Upper lobe of left lung (tissue), 6 donors: Measurements from ENCODE around the gene ADARB1. TPM values are rescaled to one million over a fixed set of nuclear protein-coding genes. Genes with fewer than 3 reads are reported as not detected.

Source experiments
- ATAC-seq, 2 donors: fragments of 200-7000 bp; cut with Tn5 transposase; one replicate each; pipeline ENCODE4 v1.9.1; 2022; ENCODE audit warnings: mild to moderate bottlenecking in 2 of 2, moderate library complexity in 2 of 2; ENCODE audit not compliant: low FRiP score in 2 of 2
- DNase-seq, 2 donors: peaks; one replicate each; pipeline ENCODE4 v3.0.0-alpha.2; 2019 to 2020
- H3K27ac ChIP-seq, 4 donors: fragments of 200-600 bp; sonication (generic); one replicate each; pipeline ENCODE4 v1.5.1; 2016 to 2019
- H3K27me3 ChIP-seq, 4 donors: fragments of 200-600 bp; sonication (generic); one replicate each; pipeline ENCODE4 v1.5.1; 2017 to 2019
- H3K36me3 ChIP-seq, 4 donors: fragments of 200-600 bp; sonication (generic); one replicate each; pipeline ENCODE4 v1.5.1; 2016 to 2019
- H3K4me1 ChIP-seq, 4 donors: fragments of 200-600 bp; sonication (generic); one replicate each; pipeline ENCODE4 v1.5.1; 2018 to 2019
- H3K4me3 ChIP-seq, 4 donors: fragments of 200-600 bp; sonication (generic); one replicate each; pipeline ENCODE4 v1.5.1; 2017 to 2019; ENCODE audit warnings: mild to moderate bottlenecking in 2 of 4, moderate library complexity in 1 of 4
- H3K9me3 ChIP-seq, 4 donors: fragments of 200-600 bp; sonication (generic); one replicate each; pipeline ENCODE4 v1.5.1; 2018 to 2019
- EP300 ChIP-seq, 4 donors: sonication (generic); formaldehyde crosslinking; IDR thresholded peaks; one replicate each; pipeline ENCODE4 v1.5.1; 2017; ENCODE audit warnings: antibody characterized with exemption in 4 of 4, control low read depth in 2 of 4
- POLR2A ChIP-seq, 4 donors: fragments of 450-650 bp; IDR thresholded peaks; one replicate each; pipeline ENCODE4 v1.5.1; 2016 to 2017; ENCODE audit warnings: antibody characterized with exemption in 4 of 4, mild to moderate bottlenecking in 2 of 4
- POLR2AphosphoS5 ChIP-seq, 2 donors: sonication (generic); formaldehyde crosslinking; IDR thresholded peaks; one replicate each; pipeline ENCODE4 v1.5.1; 2017; ENCODE audit warnings: antibody characterized with exemption in 2 of 2
- WGBS, 2 donors: methylation state at CpG; one replicate each; pipeline ENCODE4 v1.1.5; 2017 to 2018; 5-methylcytosine and 5-hydroxymethylcytosine counted together
- total RNA-seq, 6 donors: library from RNA; depleted of rRNA in 4 of 6; stranded (reverse); fragments of >200 nt in 4 of 6; gene quantifications; one replicate each; pipeline versions ENCODE4 v1.1.0 to v1.2.1, GENCODE V29; 2016 to 2021
- TF ChIP-seq, protein P1 (sequence below), 6 experiments: fragments of 450-650 bp in 4 of 6; fragments of 200-600 bp in 2 of 6; sonication (generic) in 2 of 6; IDR thresholded peaks; one replicate each; pipeline ENCODE4 v1.5.1; 2016 to 2019; ENCODE audit warnings: antibody characterized with exemption in 6 of 6
- donor health status: DM: no; HTN: no; CAD: no; lungs with moderate emphysema.
- donor health status: DM: no; HTN: yes; CAD: no; lungs with severe emphysema.

ADARB1 gene
- total RNA-seq, 6 donors from 2014 or later = 26.5 to 94.3 (median 42.4) TPM

DNA sequence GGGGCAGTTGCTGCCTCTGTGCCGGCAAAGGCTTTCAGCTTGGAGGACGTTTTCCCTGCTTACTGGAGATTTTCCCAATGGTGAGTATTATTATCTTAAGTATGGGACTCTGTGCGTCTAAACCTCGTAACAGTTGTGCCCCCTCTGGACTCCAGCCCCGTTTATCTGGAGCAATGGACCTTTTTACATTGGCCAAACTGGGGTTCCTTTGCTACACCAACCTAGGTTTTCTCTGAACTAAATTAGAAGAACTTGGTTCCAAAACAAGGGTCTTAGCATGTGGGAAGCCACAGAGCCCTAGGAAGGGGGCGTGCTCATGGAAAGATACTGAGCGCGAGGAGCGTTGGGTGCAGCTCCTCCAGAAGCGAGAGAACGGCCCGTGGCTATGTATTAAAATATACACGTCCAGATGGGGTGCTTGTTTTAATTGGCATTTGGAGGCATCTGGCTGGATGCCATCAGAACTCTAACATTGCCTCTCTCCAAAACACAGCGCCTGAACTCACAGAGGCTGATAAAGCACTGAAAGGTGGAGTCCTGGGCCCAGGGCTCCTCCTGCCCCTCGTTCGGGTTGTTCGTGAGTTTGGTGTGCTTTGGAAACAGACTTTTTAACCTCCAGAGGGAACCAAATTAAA, 184.9 kb downstream of the ADARB1 start:
- WGBS, 2 donors = 77 to 83% methylated on average over 17 of the region's 17 CpGs
- no peak for ATAC-seq
- TF ChIP-seq EP300 (IDR thresholded peaks at IDR 0.05) (no peak), POLR2AphosphoS5 (IDR thresholded peaks at IDR 0.05) (no peak), POLR2A (IDR thresholded peaks at IDR 0.05) (no peak)
- TF ChIP-seq, protein P1, sequence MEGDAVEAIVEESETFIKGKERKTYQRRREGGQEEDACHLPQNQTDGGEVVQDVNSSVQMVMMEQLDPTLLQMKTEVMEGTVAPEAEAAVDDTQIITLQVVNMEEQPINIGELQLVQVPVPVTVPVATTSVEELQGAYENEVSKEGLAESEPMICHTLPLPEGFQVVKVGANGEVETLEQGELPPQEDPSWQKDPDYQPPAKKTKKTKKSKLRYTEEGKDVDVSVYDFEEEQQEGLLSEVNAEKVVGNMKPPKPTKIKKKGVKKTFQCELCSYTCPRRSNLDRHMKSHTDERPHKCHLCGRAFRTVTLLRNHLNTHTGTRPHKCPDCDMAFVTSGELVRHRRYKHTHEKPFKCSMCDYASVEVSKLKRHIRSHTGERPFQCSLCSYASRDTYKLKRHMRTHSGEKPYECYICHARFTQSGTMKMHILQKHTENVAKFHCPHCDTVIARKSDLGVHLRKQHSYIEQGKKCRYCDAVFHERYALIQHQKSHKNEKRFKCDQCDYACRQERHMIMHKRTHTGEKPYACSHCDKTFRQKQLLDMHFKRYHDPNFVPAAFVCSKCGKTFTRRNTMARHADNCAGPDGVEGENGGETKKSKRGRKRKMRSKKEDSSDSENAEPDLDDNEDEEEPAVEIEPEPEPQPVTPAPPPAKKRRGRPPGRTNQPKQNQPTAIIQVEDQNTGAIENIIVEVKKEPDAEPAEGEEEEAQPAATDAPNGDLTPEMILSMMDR (IDR thresholded peaks at IDR 0.05) = no peak
- DNase-seq = no peak
- H3K4me3 ChIP-seq = no peak overlapping the region
- peaks cover 0 to 17% (median 2%) of the 10 kb centered on the region in 4 donors for H3K4me1 ChIP-seq
- H3K9me3 ChIP-seq = no peaks in the 10 kb centered on the region
- peaks cover 0 to 3% (median 0%) of the 10 kb centered on the region in 4 donors for H3K27me3 ChIP-seq
- no peak overlapping the region for H3K27ac ChIP-seq
- peaks cover under 1 to 16% (median 10%) of the 10 kb centered on the region in 4 donors for H3K36me3 ChIP-seq

- Histone ChIP-seq H3K27me3 (peaks cover 0 to 3% (median 0%) of the 10 kb centered on the region in 4 donors), H3K4me1 (peaks cover 0 to 17% (median 2%) of the 10 kb centered on the region in 4 donors), H3K4me3 (no peak overlapping the region), H3K36me3 (peaks cover 10 to 26% (median 20%) of the 10 kb centered on the region in 4 donors), H3K9me3 (no peaks in the 10 kb centered on the region), H3K27ac (no peak overlapping the region)
- no peak for ATAC-seq
- no peak for TF ChIP-seq EP300 (IDR thresholded peaks at IDR 0.05)
- TF ChIP-seq, protein P1 (IDR thresholded peaks at IDR 0.05) = no peak
- no peak for TF ChIP-seq POLR2AphosphoS5 (IDR thresholded peaks at IDR 0.05)
- no peak for TF ChIP-seq POLR2A (IDR thresholded peaks at IDR 0.05)
- DNase-seq = no peak
- 62 to 82% methylated on average over 5 of the region's 5 CpGs for WGBS, 2 donors
Observed at GRCh38 chr21:45260191-45260825, 185.9 kb downstream of the ADARB1 start.

- TF ChIP-seq POLR2AphosphoS5 (IDR thresholded peaks at IDR 0.05) = no peak
- TF ChIP-seq POLR2A (IDR thresholded peaks at IDR 0.05) = no peak
- TF ChIP-seq EP300 (IDR thresholded peaks at IDR 0.05) = no peak
- TF ChIP-seq, protein P1 (IDR thresholded peaks at IDR 0.05) = no peak
- ATAC-seq = no peak
Observed at GRCh38 chr21:45261093-45261492, 186.7 kb downstream of the ADARB1 start.

GRCh38 chr21:45262041-45262581, 187.7 kb downstream of the ADARB1 start:
- 89 to 94% methylated on average over 7 of the region's 7 CpGs for WGBS, 2 donors
- Histone ChIP-seq H3K4me1 (peaks cover 0 to 6% (median under 1%) of the 10 kb centered on the region in 4 donors), H3K9me3 (no peaks in the 10 kb centered on the region), H3K27ac (no peak overlapping the region), H3K36me3 (peaks cover 18 to 44% (median 38%) of the 10 kb centered on the region in 4 donors), H3K27me3 (no peaks in the 10 kb centered on the region), H3K4me3 (no peak overlapping the region)
- TF ChIP-seq, protein P1 (IDR thresholded peaks at IDR 0.05) = no peak
- TF ChIP-seq POLR2AphosphoS5 (IDR thresholded peaks at IDR 0.05) (no peak), EP300 (IDR thresholded peaks at IDR 0.05) (no peak), POLR2A (IDR thresholded peaks at IDR 0.05) (no peak)
- no peak for DNase-seq
- no peak for ATAC-seq

More at GRCh38 chr21:45261093-45261492, 186.7 kb downstream of the ADARB1 start:
- Histone ChIP-seq H3K4me1 (peaks cover 0 to 16% (median 2%) of the 10 kb centered on the region in 4 donors), H3K27ac (no peak overlapping the region), H3K9me3 (no peaks in the 10 kb centered on the region), H3K27me3 (peaks cover 0 to 3% (median 0%) of the 10 kb centered on the region in 4 donors), H3K4me3 (no peak overlapping the region), H3K36me3 (peaks cover 16 to 34% (median 28%) of the 10 kb centered on the region in 4 donors)
- WGBS, 2 donors = 92 to 94% methylated on average over 10 of the region's 10 CpGs
- DNase-seq = no peak
